NT2/D1 (cell line): ENCODE data around the gene EEFSEC.
A peak's percentile ranks its signal among the peaks of the same experiment; 100 is the strongest.

Source experiments
- DNase-seq: peaks from one replicate; pipeline ENCODE4 v3.0.0-alpha.2; 2011; ENCODE audit warnings: low read depth, low spot score
- H3K27me3 ChIP-seq: 2 replicates; pipeline ENCODE4 v1.6.0; 2011; ENCODE audit warnings: mild to moderate bottlenecking; ENCODE audit not compliant: insufficient read length, insufficient read depth
- H3K36me3 ChIP-seq: 2 replicates; pipeline ENCODE4 v1.6.1; 2011; ENCODE audit warnings: mild to moderate bottlenecking, low read length, mixed read lengths; ENCODE audit not compliant: insufficient read depth, insufficient read length
- H3K4me1 ChIP-seq: 2 replicates; pipeline ENCODE4 v1.5.1; 2011; ENCODE audit not compliant: insufficient read depth, insufficient read length
- H3K4me3 ChIP-seq: 2 replicates; pipeline ENCODE4 v1.5.1; 2011; ENCODE audit warnings: low read depth; ENCODE audit not compliant: insufficient read length
- H3K9ac ChIP-seq: 2 replicates; pipeline ENCODE4 v1.6.0; 2011; ENCODE audit warnings: low read depth; ENCODE audit not compliant: insufficient read length
- H3K9me3 ChIP-seq: 2 replicates; pipeline ENCODE4 v1.5.1; 2011; ENCODE audit warnings: mild to moderate bottlenecking, low read length; ENCODE audit not compliant: insufficient read depth
- SUZ12 ChIP-seq: IDR thresholded peaks from 2 replicates; pipeline ENCODE4 v1.6.1; 2011; ENCODE audit not compliant: insufficient read length, insufficient read depth; ENCODE audit errors: extremely low read depth
- YY1 ChIP-seq: IDR thresholded peaks from 2 replicates; pipeline ENCODE4 v1.6.1; 2011; ENCODE audit not compliant: insufficient read length, insufficient read depth
- ZNF274 ChIP-seq: IDR thresholded peaks from 2 replicates; pipeline ENCODE4 v1.6.1; 2011; ENCODE audit warnings: mild to moderate bottlenecking, low read depth, low read length

Gene EEFSEC

DNA sequence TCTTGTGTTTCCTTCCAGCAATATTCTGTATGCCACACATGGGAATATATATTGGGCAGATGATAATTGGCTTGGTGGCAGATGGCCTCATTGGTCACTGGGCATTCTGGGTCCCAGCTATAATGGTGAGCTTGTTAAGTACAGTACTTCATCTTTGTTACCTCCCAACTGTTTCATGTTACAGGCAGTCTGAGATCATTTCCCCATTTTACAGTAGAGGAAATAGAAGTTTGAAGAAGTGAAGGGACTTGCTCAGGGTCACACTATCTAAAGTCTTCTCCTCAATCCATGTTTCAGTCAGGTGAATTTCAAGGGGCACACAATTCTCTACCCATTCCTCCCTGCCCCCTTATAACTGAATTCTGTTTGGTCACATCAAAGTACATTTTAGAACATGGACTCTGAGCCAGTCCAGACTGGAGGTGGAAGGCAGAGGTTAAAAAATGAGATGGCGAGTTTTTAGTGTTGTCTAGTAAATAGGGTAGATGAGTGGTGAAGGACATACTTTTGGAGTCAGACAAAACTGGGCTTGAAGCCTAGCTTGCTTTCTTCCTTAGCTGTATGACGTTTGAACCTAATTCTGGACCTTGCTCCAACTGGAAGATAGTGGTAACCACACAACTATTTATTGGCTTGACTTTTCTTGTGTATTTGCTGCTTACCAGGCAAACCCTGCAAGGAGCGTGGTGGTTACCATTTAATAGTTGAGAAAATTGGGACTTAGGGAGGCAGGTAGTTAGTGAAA lies 2.5 kb downstream of the EEFSEC start:
- Histone ChIP-seq H3K4me1 (no peaks in the 10 kb centered on the region), H3K9me3 (peaks cover 7% of the 10 kb centered on the region; the same call in 1 of the 2 replicates), H3K9ac (no peak overlapping the region), H3K4me3 (no peak overlapping the region), H3K27me3 (no peaks in the 10 kb centered on the region), H3K36me3 (peaks cover 22% of the 10 kb centered on the region)
- no peak for DNase-seq
- no peak for TF ChIP-seq YY1
- TF ChIP-seq SUZ12: no peak
- no peak for TF ChIP-seq ZNF274

DNA sequence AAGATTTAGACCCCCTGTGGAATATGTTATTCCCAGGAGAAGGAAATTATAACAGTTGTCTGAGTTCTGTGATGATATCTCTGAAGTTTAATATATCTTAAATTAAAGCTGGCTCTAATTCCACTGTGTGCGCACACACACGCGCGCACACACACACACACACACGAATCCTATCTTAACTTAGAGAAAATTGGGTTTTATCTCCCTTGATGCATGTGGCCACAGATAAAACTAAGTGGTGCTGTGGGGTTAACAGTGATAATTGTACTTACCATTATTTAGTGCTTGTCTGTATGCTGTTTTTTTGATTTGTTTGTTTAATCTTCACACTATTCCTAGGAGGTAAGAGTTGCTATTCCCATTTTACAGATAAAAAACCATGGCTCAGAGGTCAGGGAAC lies 7.4 kb downstream of the EEFSEC start:
- Histone ChIP-seq H3K9me3 (peaks cover 7% of the 10 kb centered on the region; the same call in 1 of the 2 replicates), H3K27me3 (no peaks in the 10 kb centered on the region), H3K4me1 (no peaks in the 10 kb centered on the region), H3K36me3 (peaks cover 21% of the 10 kb centered on the region), H3K9ac (no peak overlapping the region), H3K4me3 (no peak overlapping the region)
- TF ChIP-seq YY1 (no peak), SUZ12 (no peak), ZNF274 (no peak)
- no peak for DNase-seq

DNA sequence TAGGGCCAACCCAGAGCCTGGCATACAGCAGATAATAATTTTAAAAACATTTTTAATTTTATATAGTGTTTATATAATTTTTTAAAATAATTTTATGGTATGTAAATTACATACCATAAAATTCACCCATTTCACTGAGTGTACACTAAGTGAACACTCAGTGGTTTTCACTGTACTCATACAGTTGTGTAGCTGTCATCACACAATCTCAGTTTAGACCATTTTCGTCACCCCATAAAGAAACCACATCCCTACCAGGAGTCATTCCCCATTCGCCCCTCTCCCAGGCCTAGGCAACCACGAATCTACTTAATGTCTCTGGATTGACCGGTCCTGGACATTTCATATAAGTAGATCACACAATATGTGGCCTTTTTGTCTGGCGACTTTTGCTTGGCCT lies 10.2 kb downstream of the EEFSEC start:
- no peak for DNase-seq
- H3K36me3 ChIP-seq: peaks cover 5% of the 10 kb centered on the region
- H3K27me3 ChIP-seq: no peaks in the 10 kb centered on the region
- no peak for TF ChIP-seq SUZ12
- TF ChIP-seq YY1: no peak
- no peak for TF ChIP-seq ZNF274
- no peak overlapping the region for H3K4me3 ChIP-seq
- no peaks in the 10 kb centered on the region for H3K9me3 ChIP-seq
- H3K9ac ChIP-seq: no peak overlapping the region
- peaks cover 8% of the 10 kb centered on the region for H3K4me1 ChIP-seq

DNA sequence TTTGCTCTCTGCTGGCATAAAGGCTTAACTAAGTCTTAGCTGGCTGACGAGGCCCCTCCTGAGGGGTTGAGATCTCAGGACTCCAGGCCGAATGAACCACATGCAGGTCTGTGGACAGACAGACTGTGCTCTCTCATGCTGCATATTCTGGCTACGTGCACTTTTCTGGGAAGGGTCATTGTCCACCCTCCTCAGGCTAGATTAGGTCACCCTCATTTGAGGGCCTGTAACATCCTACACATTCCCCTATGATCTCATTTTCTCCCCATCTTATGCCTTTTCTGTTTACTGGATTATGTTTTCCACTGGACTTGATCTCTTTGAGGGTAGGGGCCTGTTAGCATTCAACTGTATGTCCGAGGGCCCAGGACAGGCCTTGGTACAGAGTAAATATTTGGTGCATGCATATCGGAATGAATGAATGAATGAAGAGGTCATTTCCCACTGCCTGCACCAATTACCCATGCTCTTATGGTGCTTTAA lies 13.7 kb downstream of the EEFSEC start:
- peaks cover 5% of the 10 kb centered on the region for H3K36me3 ChIP-seq
- no peak overlapping the region for H3K4me3 ChIP-seq
- no peak for TF ChIP-seq ZNF274
- TF ChIP-seq YY1: no peak
- TF ChIP-seq SUZ12: no peak
- H3K27me3 ChIP-seq: no peaks in the 10 kb centered on the region
- H3K9ac ChIP-seq: no peak overlapping the region
- DNase-seq: no peak
- H3K9me3 ChIP-seq: no peaks in the 10 kb centered on the region
- peaks cover 13% of the 10 kb centered on the region for H3K4me1 ChIP-seq

DNA sequence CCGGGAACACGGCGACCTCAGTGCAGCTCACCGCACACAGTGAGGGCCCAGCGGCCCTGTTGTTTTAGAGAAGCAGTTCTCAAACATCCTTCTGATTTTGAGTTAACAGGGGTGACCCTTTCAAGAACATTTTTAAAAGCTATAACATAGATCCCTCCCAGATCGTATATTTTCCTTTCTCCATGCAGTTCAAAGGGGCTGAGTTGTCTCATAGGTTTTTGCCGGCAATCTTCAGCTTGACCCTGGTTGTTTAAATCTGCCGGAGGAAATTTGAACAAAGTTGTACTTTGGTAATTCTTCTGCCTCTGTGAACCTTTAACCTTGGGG lies 14.3 kb downstream of the EEFSEC start:
- Histone ChIP-seq H3K4me1 (peaks cover 13% of the 10 kb centered on the region), H3K4me3 (no peak overlapping the region), H3K36me3 (peaks cover 2% of the 10 kb centered on the region)

DNA sequence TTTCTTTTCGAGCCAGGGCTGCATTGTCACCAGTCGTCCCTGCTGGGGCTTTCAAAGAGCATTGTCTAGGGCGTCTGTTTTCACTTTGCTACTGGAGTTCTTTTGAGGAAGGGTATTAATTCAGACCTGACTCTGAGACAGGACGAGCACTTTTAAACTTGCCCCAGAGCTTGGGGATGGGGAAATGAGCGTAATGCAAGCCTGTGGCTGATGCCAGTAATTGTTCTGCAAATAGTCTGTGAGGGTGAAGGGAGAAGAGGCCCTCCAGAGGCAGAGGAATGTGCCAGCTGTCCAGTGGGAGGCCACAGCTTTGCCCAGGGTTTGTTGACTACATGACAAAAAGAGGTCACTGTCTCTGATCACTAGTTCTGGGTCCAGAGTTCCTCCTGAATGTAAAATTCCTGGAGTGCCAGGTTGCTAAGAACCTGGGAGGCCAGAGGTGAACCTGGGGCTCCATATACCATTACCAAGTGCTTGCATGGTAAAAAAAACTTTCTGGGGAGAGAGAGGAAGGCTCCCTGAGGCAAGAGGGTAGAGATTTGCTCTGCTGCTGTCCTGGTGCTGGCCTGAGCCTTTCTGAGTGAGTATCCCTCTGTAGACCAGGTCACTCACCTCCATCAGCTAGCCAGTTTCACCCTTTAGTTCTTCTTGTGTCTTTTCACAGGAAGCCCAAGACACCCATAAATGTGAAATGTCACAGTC lies 14.8 kb downstream of the EEFSEC start:
- Histone ChIP-seq H3K27me3 (no peaks in the 10 kb centered on the region), H3K4me1 (peaks cover 13% of the 10 kb centered on the region), H3K36me3 (peaks cover 2% of the 10 kb centered on the region), H3K4me3 (no peak overlapping the region), H3K9ac (no peak overlapping the region), H3K9me3 (no peaks in the 10 kb centered on the region)
- no peak for TF ChIP-seq YY1
- TF ChIP-seq ZNF274: no peak
- no peak for TF ChIP-seq SUZ12
- DNase-seq: peak; percentile 23

More for the DNA sequence above, 14.3 kb downstream of the EEFSEC start:
- no peak for DNase-seq
- Histone ChIP-seq H3K9ac (no peak overlapping the region), H3K9me3 (no peaks in the 10 kb centered on the region), H3K27me3 (no peaks in the 10 kb centered on the region)
- no peak for TF ChIP-seq YY1
- TF ChIP-seq SUZ12: no peak
- TF ChIP-seq ZNF274: no peak

DNA sequence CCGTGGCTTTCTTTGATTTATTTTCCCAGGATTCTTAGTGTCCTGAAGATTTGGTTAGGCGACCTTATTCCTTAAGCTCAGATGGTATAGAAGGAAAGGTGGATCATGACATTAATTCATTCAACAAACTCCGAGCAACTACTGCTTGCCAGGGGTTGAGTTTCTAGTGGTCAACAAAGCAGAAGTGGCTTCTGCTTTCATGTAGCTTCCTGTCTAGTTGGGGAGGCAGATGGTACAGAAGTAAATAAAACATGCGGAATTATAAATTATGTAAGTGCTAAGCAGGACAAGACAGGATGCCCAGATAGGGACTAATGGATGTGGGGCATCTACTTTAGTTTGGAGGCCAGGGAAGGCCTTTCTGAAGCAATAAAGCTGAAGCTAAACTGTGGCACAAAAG lies 15.6 kb downstream of the EEFSEC start:
- H3K36me3 ChIP-seq: peaks cover 2% of the 10 kb centered on the region
- no peak for TF ChIP-seq YY1
- TF ChIP-seq SUZ12: no peak
- TF ChIP-seq ZNF274: no peak
- no peaks in the 10 kb centered on the region for H3K27me3 ChIP-seq
- DNase-seq: no peak
- H3K9me3 ChIP-seq: no peaks in the 10 kb centered on the region
- peaks cover 13% of the 10 kb centered on the region for H3K4me1 ChIP-seq
- H3K9ac ChIP-seq: no peak overlapping the region
- H3K4me3 ChIP-seq: no peak overlapping the region
